Osteocyte (in vitro differentiated cells): ENCODE results near the gene AICDA. TPM values are rescaled to one million over a fixed set of nuclear protein-coding genes. Genes with fewer than 3 reads are reported as not detected.

Experiments used
- DNase-seq: peaks from one replicate; pipeline ENCODE4 v3.0.0; 2021; ENCODE audit warnings: mixed read lengths; ENCODE audit not compliant: unreplicated experiment; ENCODE audit errors: extremely low spot score
- H3K27ac Mint-ChIP-seq: one replicate; pipeline ENCODE4 v1.8.0; 2021; ENCODE audit warnings: mild to moderate bottlenecking, mixed read lengths; ENCODE audit not compliant: unreplicated experiment
- H3K27me3 Mint-ChIP-seq: one replicate; pipeline ENCODE4 v1.8.0; 2021; ENCODE audit warnings: mixed read lengths; ENCODE audit not compliant: unreplicated experiment
- H3K36me3 Mint-ChIP-seq: one replicate; pipeline ENCODE4 v1.8.0; 2021; ENCODE audit warnings: mixed read lengths; ENCODE audit not compliant: unreplicated experiment
- H3K4me1 Mint-ChIP-seq: one replicate; pipeline ENCODE4 v1.8.0; 2021; ENCODE audit warnings: mixed read lengths; ENCODE audit not compliant: unreplicated experiment
- H3K4me3 Mint-ChIP-seq: one replicate; pipeline ENCODE4 v1.8.0; 2021; ENCODE audit warnings: mild to moderate bottlenecking, moderate library complexity, mixed read lengths; ENCODE audit not compliant: unreplicated experiment
- H3K9me3 Mint-ChIP-seq: one replicate; pipeline ENCODE4 v1.8.0; 2021; ENCODE audit warnings: mixed read lengths; ENCODE audit not compliant: unreplicated experiment
- CTCF ChIP-seq: fragments of 200-600 bp; sonication (generic); IDR thresholded peaks from 2 replicates; pipeline ENCODE4 v1.5.0; 2021; ENCODE audit warnings: antibody characterized with exemption, mild to moderate bottlenecking, moderate library complexity
- total RNA-seq: library from RNA; stranded (reverse); gene quantifications from 2 replicates; pipeline ENCODE4 v1.2.1, GENCODE V29; 2021

The AICDA gene
- total RNA-seq, 1 donor from 2014 or later = not detected

- Mint-ChIP-seq H3K4me3 (no peak overlapping the region), H3K27ac (no peak overlapping the region), H3K4me1 (no peaks in the 10 kb centered on the region), H3K9me3 (no peaks in the 10 kb centered on the region), H3K27me3 (peaks cover 20% of the 10 kb centered on the region), H3K36me3 (no peaks in the 10 kb centered on the region)
- no peak for DNase-seq
- TF ChIP-seq CTCF = no peak
Observed at GRCh38 chr12:8648576-8649205, 36.0 kb upstream of the AICDA start.

GRCh38 chr12:8647968-8648367, 35.3 kb upstream of the AICDA start:
- H3K27me3 Mint-ChIP-seq = peaks cover 20% of the 10 kb centered on the region
- no peak overlapping the region for H3K4me3 Mint-ChIP-seq
- no peaks in the 10 kb centered on the region for H3K9me3 Mint-ChIP-seq
- no peak for DNase-seq
- H3K36me3 Mint-ChIP-seq = no peaks in the 10 kb centered on the region
- no peaks in the 10 kb centered on the region for H3K4me1 Mint-ChIP-seq
- no peak for TF ChIP-seq CTCF
- no peak overlapping the region for H3K27ac Mint-ChIP-seq

GRCh38 chr12:8644345-8645248, 31.9 kb upstream of the AICDA start:
- DNase-seq = peak; percentile 25
- no peak for TF ChIP-seq CTCF
- H3K4me1 Mint-ChIP-seq = no peaks in the 10 kb centered on the region
- no peaks in the 10 kb centered on the region for H3K36me3 Mint-ChIP-seq
- H3K27ac Mint-ChIP-seq = no peak overlapping the region
- H3K4me3 Mint-ChIP-seq = no peak overlapping the region
- peaks cover 14% of the 10 kb centered on the region for H3K27me3 Mint-ChIP-seq
- no peaks in the 10 kb centered on the region for H3K9me3 Mint-ChIP-seq

GRCh38 chr12:8642775-8643174, 30.1 kb upstream of the AICDA start:
- H3K9me3 Mint-ChIP-seq = no peaks in the 10 kb centered on the region
- no peak for DNase-seq
- TF ChIP-seq CTCF = no peak
- H3K36me3 Mint-ChIP-seq = no peaks in the 10 kb centered on the region
- no peaks in the 10 kb centered on the region for H3K4me1 Mint-ChIP-seq
- no peak overlapping the region for H3K4me3 Mint-ChIP-seq
- no peak overlapping the region for H3K27ac Mint-ChIP-seq
- H3K27me3 Mint-ChIP-seq = peaks cover 11% of the 10 kb centered on the region

- no peak for DNase-seq
- H3K27ac Mint-ChIP-seq = no peak overlapping the region
- H3K4me1 Mint-ChIP-seq = no peaks in the 10 kb centered on the region
- TF ChIP-seq CTCF = no peak
- H3K27me3 Mint-ChIP-seq = peaks cover 6% of the 10 kb centered on the region
- no peaks in the 10 kb centered on the region for H3K36me3 Mint-ChIP-seq
- no peaks in the 10 kb centered on the region for H3K9me3 Mint-ChIP-seq
- H3K4me3 Mint-ChIP-seq = no peak overlapping the region
Observed at GRCh38 chr12:8639936-8640335, 27.3 kb upstream of the AICDA start.
